ENCODE data around the gene FAM13C.

Gene FAM13C

DNA sequence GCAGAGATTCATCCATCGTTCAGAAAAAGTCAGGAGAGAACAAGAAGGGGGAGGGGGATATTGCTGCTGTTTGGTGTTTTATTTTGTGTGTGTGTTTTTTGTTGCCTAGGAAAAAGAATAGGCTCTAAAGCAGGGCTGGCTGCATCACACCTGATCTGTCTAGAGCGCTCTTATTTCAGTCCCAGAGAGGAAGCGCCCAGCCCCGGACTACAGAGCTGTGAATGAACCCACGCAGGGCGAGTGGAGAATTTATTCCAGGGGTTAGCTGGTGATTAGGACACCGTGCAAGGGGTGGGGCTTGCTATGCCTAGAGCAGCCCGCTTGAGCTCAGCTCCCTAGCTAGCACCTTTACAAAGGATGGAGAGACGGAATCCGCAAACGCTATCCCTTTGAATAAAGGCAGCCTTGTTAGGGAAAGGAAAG lies 621 bp upstream of the FAM13C start:
- Histone ChIP-seq H3K79me2 (ENCODE audit: low read length) (no peaks in the 10 kb centered on the region), H3K9me2 (replicated peaks; ENCODE audit: insufficient read depth, low read length) (no peaks in the 10 kb centered on the region), H3K36me3 (replicated peaks; ENCODE audit: insufficient read depth, low read length) (no peaks in the 10 kb centered on the region), H3K27me3 (replicated peaks; ENCODE audit: insufficient read depth, low read length) (no peaks in the 10 kb centered on the region), H2AFZ (ENCODE audit: low read length) (peak overlapping the region; percentile 80; the same call in 1 of the 2 replicates), H3K9me3 (replicated peaks; ENCODE audit: insufficient read depth, low read length) (no peaks in the 10 kb centered on the region), H4K20me1 (ENCODE audit: insufficient read depth, low read length) (no peaks in the 10 kb centered on the region; the same call in 1 of the 2 replicates), H3K4me3 (ENCODE audit: low read length) (peak overlapping the region; percentile 63; the same call in 1 of the 2 replicates), H3K4me2 (ENCODE audit: low read depth, low read length) (peak overlapping the region; percentile 83; the same call in 1 of the 2 replicates), H3K4me1 (ENCODE audit: low read length) (no peaks in the 10 kb centered on the region), H3K27ac (ENCODE audit: low read length) (no peak overlapping the region), H3K9ac (ENCODE audit: low read length) (peak overlapping the region; percentile 30; the same call in 1 of the 2 replicates), H3F3A (ENCODE audit: insufficient read depth, low read length) (no peaks in the 10 kb centered on the region)
- no peak for DNase-seq
- no peak for TF ChIP-seq CTCF (IDR thresholded peaks at IDR 0.05; ENCODE audit: low read length)
- no peak for TF ChIP-seq EZH2phosphoT487 (IDR thresholded peaks at IDR 0.05; ENCODE audit: low read length)
- no peak for TF ChIP-seq EZH2 (optimal IDR thresholded peaks at IDR 0.05; ENCODE audit: low read depth, low read length)

GRCh38 chr10:59361663-59362143 lies 646 bp downstream of the FAM13C start:
- no peaks in the 10 kb centered on the region for H3K4me1 ChIP-seq (ENCODE audit: low read length)
- H3K9me3 ChIP-seq (replicated peaks; ENCODE audit: insufficient read depth, low read length) = no peaks in the 10 kb centered on the region
- DNase-seq = no peak
- peak overlapping the region; percentile 80 for H2AFZ ChIP-seq (ENCODE audit: low read length)
- H3K79me2 ChIP-seq (ENCODE audit: low read length) = no peaks in the 10 kb centered on the region
- peak overlapping the region; percentile 30; the same call in 1 of the 2 replicates for H3K9ac ChIP-seq (ENCODE audit: low read length)
- TF ChIP-seq CTCF (IDR thresholded peaks at IDR 0.05; ENCODE audit: low read length) (no peak), EZH2 (optimal IDR thresholded peaks at IDR 0.05; ENCODE audit: low read depth, low read length) (no peak), EZH2phosphoT487 (IDR thresholded peaks at IDR 0.05; ENCODE audit: low read length) (no peak)
- no peaks in the 10 kb centered on the region; the same call in 1 of the 2 replicates for H4K20me1 ChIP-seq (ENCODE audit: insufficient read depth, low read length)
- H3F3A ChIP-seq (ENCODE audit: insufficient read depth, low read length) = no peaks in the 10 kb centered on the region
- H3K27me3 ChIP-seq (replicated peaks; ENCODE audit: insufficient read depth, low read length) = no peaks in the 10 kb centered on the region
- peak overlapping the region; percentile 83 for H3K4me2 ChIP-seq (ENCODE audit: low read depth, low read length)
- H3K27ac ChIP-seq (ENCODE audit: low read length) = no peak overlapping the region
- H3K4me3 ChIP-seq (ENCODE audit: low read length) = peak overlapping the region; percentile 63
- H3K36me3 ChIP-seq (replicated peaks; ENCODE audit: insufficient read depth, low read length) = no peaks in the 10 kb centered on the region
- no peaks in the 10 kb centered on the region for H3K9me2 ChIP-seq (replicated peaks; ENCODE audit: insufficient read depth, low read length)

- no peak for DNase-seq
- Histone ChIP-seq H2AFZ (ENCODE audit: low read length) (no peak overlapping the region), H3K4me3 (ENCODE audit: low read length) (no peak overlapping the region), H3K36me3 (replicated peaks; ENCODE audit: insufficient read depth, low read length) (no peaks in the 10 kb centered on the region), H3K4me2 (ENCODE audit: low read depth, low read length) (no peak overlapping the region), H3K9ac (ENCODE audit: low read length) (no peak overlapping the region), H3F3A (ENCODE audit: insufficient read depth, low read length) (no peaks in the 10 kb centered on the region), H3K79me2 (ENCODE audit: low read length) (no peaks in the 10 kb centered on the region), H3K27me3 (replicated peaks; ENCODE audit: insufficient read depth, low read length) (no peaks in the 10 kb centered on the region), H3K27ac (ENCODE audit: low read length) (no peak overlapping the region), H4K20me1 (ENCODE audit: insufficient read depth, low read length) (no peaks in the 10 kb centered on the region), H3K9me2 (replicated peaks; ENCODE audit: insufficient read depth, low read length) (no peaks in the 10 kb centered on the region), H3K4me1 (ENCODE audit: low read length) (no peaks in the 10 kb centered on the region), H3K9me3 (replicated peaks; ENCODE audit: insufficient read depth, low read length) (no peaks in the 10 kb centered on the region)
- TF ChIP-seq EZH2phosphoT487 (IDR thresholded peaks at IDR 0.05; ENCODE audit: low read length) (no peak), CTCF (IDR thresholded peaks at IDR 0.05; ENCODE audit: low read length) (no peak), EZH2 (optimal IDR thresholded peaks at IDR 0.05; ENCODE audit: low read depth, low read length) (no peak)
These were observed 1.5 kb downstream of the FAM13C start for GRCh38 chr10:59360605-59361405.

Measured in MM.1S (cell line).